ENCODE measurements around the gene ZCCHC3. TPM values are rescaled to one million over a fixed set of nuclear protein-coding genes. Genes with fewer than 3 reads are reported as not detected.

The ZCCHC3 gene
- total and polyA plus RNA-seq, 7 donors: 6.0 to 22.1 (median 11.7) TPM

- Histone ChIP-seq H3K4me3 (peak overlapping the region; percentile 63 to 81 (median 65)), H3K27ac (peak overlapping the region; percentile 90 to 97 (median 96)), H3K9me3 (no peaks in the 10 kb centered on the region), H3K4me1 (peaks cover 0 to 56% (median 44%) of the 10 kb centered on the region in 4 donors), H3K27me3 (no peaks in the 10 kb centered on the region), H3K36me3 (no peaks in the 10 kb centered on the region)
- 1% methylated on average over 103 of the region's 103 CpGs for WGBS, 2 donors
- no peak for TF ChIP-seq POLR2A (IDR thresholded peaks at IDR 0.05)
- TF ChIP-seq POLR2AphosphoS5 (IDR thresholded peaks at IDR 0.05): peak in 2 of 4 donors; percentile 18 to 24
- DNase-seq: peak; percentile 89
- intact Hi-C loops (cut with DNase I): loop anchor here (2.0 kb wide), 2 partner anchors 15 to 21 kb away; partner anchors contain the start of gene NRSN2
Observed at GRCh38 chr20:325889-326644, 28.7 kb downstream of the ZCCHC3 start.

DNA sequence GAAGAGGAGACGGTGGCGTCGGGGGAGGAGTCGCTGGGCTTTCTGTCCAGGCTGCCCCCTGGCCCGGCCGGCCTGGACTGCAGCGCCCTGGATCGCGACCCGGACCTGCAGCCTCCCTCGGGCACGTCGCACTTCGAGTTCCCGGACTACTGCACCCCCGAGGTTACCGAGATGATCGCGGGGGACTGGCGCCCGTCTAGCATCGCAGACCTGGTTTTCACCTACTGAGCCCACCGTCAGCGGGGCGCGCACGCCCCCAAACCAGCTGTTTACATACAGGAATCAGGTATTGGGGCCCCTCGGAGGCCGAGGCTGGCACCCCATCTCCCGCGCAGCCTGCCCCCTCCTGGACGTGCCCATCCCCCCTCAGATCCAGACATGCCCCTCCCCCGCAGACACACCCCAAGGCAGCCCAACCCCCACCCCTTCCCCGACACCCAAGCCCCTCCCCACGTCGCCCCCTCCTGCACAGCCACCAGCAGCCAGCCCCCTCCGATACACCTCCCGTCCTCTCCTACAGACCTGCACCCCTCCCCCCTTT lies 29.3 kb downstream of the ZCCHC3 start:
- no peaks in the 10 kb centered on the region for H3K9me3 ChIP-seq
- peaks cover 0 to 56% (median 44%) of the 10 kb centered on the region in 4 donors for H3K4me1 ChIP-seq
- H3K4me3 ChIP-seq: peak overlapping the region; percentile 63 to 81 (median 65)
- no peaks in the 10 kb centered on the region for H3K27me3 ChIP-seq
- no peak for TF ChIP-seq POLR2A (IDR thresholded peaks at IDR 0.05)
- TF ChIP-seq POLR2AphosphoS5 (IDR thresholded peaks at IDR 0.05): no peak
- no peak for TF ChIP-seq EP300 (IDR thresholded peaks at IDR 0.05)
- TF ChIP-seq, protein P1, sequence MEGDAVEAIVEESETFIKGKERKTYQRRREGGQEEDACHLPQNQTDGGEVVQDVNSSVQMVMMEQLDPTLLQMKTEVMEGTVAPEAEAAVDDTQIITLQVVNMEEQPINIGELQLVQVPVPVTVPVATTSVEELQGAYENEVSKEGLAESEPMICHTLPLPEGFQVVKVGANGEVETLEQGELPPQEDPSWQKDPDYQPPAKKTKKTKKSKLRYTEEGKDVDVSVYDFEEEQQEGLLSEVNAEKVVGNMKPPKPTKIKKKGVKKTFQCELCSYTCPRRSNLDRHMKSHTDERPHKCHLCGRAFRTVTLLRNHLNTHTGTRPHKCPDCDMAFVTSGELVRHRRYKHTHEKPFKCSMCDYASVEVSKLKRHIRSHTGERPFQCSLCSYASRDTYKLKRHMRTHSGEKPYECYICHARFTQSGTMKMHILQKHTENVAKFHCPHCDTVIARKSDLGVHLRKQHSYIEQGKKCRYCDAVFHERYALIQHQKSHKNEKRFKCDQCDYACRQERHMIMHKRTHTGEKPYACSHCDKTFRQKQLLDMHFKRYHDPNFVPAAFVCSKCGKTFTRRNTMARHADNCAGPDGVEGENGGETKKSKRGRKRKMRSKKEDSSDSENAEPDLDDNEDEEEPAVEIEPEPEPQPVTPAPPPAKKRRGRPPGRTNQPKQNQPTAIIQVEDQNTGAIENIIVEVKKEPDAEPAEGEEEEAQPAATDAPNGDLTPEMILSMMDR (IDR thresholded peaks at IDR 0.05): no peak
- 1% methylated on average over 38 of the region's 38 CpGs for WGBS, 2 donors
- H3K36me3 ChIP-seq: no peaks in the 10 kb centered on the region
- peak; percentile 80 for DNase-seq
- peak overlapping the region; percentile 90 to 97 (median 96) for H3K27ac ChIP-seq
- intact Hi-C loops (cut with DNase I): loop anchor here (1.0 kb wide), 1 partner anchor 36 kb away; the partner anchor contains the start of gene C20orf96

- no peaks in the 10 kb centered on the region for H3K36me3 ChIP-seq
- no peaks in the 10 kb centered on the region for H3K9me3 ChIP-seq
- H3K27ac ChIP-seq: peak overlapping the region; percentile 90 to 97 (median 96)
- H3K27me3 ChIP-seq: no peaks in the 10 kb centered on the region
- no peak for TF ChIP-seq POLR2A (IDR thresholded peaks at IDR 0.05)
- TF ChIP-seq, protein P1 (IDR thresholded peaks at IDR 0.05): no peak
- TF ChIP-seq POLR2AphosphoS5 (IDR thresholded peaks at IDR 0.05): peak; percentile 56 to 75 (median 69)
- TF ChIP-seq EP300 (IDR thresholded peaks at IDR 0.05): peak in 2 of 4 donors; percentile 42 to 52
- intact Hi-C loops (cut with DNase I): loop anchor here (1.0 kb wide), 1 partner anchor 37 kb away; the partner anchor contains the start of gene C20orf96
- peak; percentile 96 for DNase-seq
- H3K4me1 ChIP-seq: peaks cover 0 to 56% (median 44%) of the 10 kb centered on the region in 4 donors
- H3K4me3 ChIP-seq: peak overlapping the region; percentile 63 to 81 (median 65)
- 8 to 16% methylated on average over 47 of the region's 47 CpGs for WGBS, 2 donors
Observed at GRCh38 chr20:327186-328026, 30.0 kb downstream of the ZCCHC3 start.

DNA sequence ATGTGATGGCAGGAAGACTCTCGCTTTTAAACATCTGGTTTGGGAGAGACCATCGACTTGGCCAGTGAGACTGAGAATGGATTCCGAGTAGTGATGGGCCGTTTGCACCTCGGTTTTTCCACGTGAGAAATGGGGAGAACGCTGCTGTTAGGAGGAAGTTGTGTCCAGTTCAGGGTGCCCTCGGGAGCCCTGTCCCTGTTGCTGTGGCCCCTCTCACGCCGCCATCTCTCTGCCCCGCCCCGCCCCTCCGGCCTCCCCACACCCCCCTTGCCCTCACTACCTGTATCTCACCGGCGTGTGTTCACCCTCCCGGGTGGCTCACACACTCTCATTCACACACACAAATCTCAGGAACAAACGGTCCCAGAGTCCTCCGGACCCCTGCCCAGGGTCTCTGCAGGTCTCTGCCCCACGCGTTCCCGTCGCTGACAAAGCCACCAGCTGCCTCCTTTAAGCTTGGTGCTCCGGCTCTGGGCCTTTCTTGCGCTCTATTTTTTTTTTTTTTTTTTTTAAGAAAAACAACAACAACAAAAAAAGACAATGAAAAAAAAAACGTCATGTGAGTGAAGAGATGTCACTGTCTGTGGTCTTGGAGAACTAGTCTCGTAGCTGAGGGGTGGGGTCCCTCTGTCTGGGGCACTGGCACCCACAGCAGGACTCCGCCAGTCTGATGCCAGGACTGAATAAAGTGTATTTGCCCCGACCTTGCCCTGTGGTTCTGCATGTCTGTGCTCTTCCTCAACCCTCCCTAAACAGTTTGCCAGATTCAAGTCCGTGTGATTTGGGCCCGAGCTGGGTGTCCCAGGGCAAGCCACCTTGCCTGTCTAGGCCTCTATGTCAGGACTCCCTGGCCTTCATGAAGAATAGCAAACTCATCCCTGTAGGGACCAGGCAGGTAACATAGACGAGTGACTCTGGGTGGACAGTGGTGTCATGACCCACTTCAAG lies 30.9 kb downstream of the ZCCHC3 start:
- WGBS, 2 donors: 64 to 73% methylated on average over 31 of the region's 31 CpGs
- no peak for DNase-seq
- TF ChIP-seq, protein P1 (IDR thresholded peaks at IDR 0.05): no peak
- H3K9me3 ChIP-seq: no peaks in the 10 kb centered on the region
- intact Hi-C loops (cut with DNase I): no loop called here
- no peaks in the 10 kb centered on the region for H3K36me3 ChIP-seq
- peak overlapping the region; percentile 63 to 81 (median 65) for H3K4me3 ChIP-seq
- peaks cover 0 to 56% (median 44%) of the 10 kb centered on the region in 4 donors for H3K4me1 ChIP-seq
- no peaks in the 10 kb centered on the region for H3K27me3 ChIP-seq
- peak overlapping the region; percentile 90 to 97 (median 96) for H3K27ac ChIP-seq
